Hematopoietic multipotent progenitor cell treated with erythropoietin and hydrocortisone succinate and interleukin-3 and kit ligand, for 6 days (in vitro differentiated cells): Measurements from ENCODE around the gene ATG2A.

Experiments
- DNase-seq: peaks from one replicate; pipeline ENCODE4 v3.0.0-alpha.2; 2015

ATG2A gene

GRCh38 chr11:64867748-64868462, 49.1 kb downstream of the ATG2A start:
- DNase-seq, result no peak

DNA sequence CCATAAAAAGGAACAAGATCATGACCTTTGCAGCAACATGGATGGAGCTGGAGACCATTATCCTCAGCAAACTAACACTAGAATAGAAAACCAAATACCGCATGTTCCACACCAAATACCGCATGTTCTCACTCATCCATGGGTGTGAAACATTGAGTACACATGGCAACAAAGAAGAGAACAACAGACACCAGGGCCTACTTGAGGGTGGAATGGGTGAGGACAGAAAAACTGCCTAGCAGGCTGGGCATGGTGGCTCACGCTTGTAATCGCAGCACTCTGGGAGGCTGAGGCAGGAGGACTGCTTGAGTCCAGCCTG, 50.9 kb downstream of the ATG2A start:
- no peak for DNase-seq

- DNase-seq, result no peak
Measured at GRCh38 chr11:64865286-64866172, 51.5 kb downstream of the ATG2A start.

GRCh38 chr11:64864473-64865285, 52.3 kb downstream of the ATG2A start:
- DNase-seq, result no peak

GRCh38 chr11:64864135-64864472, 52.9 kb downstream of the ATG2A start:
- no peak for DNase-seq

- no peak for DNase-seq
Measured at GRCh38 chr11:64863391-64864060, 53.5 kb downstream of the ATG2A start.

DNA sequence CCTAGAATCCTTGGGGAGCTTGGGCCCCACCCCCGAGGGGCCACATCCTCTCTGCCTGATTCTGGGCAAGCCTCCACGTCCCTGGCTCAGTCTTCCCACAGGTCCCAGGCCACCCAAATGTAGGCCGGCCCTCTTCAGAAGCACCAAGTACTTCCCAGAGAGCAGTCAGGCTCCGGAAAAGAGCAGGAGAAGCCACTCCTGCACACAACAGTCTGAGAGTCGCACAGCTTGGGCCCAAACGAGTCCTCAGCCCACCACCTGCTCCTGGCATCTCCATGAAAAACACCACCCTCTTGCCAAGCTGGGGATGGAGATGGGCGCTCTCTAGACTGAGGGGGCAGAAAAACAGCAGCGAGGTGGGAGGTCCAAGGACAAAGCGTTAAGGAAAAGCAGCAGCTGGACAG, 54.0 kb downstream of the ATG2A start:
- no peak for DNase-seq

- DNase-seq, result no peak
Measured at GRCh38 chr11:64861227-64861975, 55.6 kb downstream of the ATG2A start.

GRCh38 chr11:64859542-64860414, 57.2 kb downstream of the ATG2A start:
- DNase-seq, result peak; percentile 74

- DNase-seq, result peak; percentile 51
Measured at GRCh38 chr11:64858467-64859263, 58.3 kb downstream of the ATG2A start.

GRCh38 chr11:64857485-64857884, 59.5 kb downstream of the ATG2A start:
- no peak for DNase-seq

DNA sequence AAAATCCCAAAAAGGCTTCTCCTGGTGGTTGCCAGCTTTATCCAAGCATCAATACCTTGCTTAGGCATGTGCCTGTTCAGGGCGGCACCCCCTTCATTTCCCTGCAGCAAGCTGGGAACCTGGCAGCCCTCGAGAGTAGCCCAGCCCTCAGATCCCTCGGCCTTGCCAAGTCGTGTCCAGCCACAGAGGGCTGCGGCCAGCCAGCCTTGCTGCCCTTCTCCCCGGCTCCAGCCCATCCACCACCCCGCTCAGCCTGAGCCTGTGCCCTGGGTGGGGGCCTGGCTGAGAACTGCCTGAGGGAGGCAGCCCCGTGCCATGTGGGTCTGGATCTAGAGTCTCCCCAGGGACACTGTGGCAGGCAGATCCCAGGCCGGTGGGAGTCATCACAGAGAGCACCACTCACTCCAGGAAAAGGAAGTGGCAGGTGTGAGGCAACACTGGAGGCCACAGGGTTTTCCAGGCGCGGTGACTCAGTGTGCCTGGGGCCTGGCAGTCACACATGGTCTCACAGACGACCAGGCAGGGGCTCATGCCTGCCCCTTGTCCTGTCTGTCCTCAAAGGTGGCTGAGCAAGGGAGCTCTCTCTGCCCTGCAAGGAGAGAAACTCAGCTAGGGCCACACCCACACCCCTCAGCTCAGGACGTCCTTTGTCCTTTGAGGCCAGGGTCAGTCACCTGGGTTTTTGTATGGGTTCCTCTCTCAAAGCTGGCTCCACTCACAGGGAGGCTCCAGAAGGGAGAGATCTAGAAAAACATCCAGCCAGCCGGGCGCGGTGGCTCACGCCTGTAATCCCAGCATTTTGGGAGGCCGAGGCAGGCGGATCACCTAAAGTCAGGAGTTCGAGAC, 60.4 kb downstream of the ATG2A start:
- DNase-seq, result no peak

GRCh38 chr11:64855596-64856304, 61.3 kb downstream of the ATG2A start:
- DNase-seq, result no peak

- DNase-seq, result peak; percentile 85
Measured at GRCh38 chr11:64854534-64855502, 62.2 kb downstream of the ATG2A start.

DNA sequence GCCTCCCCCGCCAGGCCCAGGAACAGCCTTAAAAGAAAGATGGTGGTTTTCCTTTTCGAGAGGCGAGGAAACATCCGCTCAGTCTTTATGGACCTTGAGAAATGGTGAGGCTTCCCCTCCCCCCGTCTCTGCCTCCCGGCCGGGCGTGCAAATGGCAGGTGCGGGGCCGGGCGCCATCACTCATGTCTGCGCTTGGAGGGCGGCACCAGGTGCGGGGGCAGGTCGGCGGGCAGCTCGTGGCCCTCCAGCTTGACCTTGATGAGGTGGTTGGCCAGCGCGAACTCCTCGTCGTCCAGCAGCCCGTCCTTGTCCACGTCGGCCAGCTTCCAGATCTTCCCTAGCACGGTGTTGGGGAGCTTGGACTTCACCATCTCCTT, 62.9 kb downstream of the ATG2A start:
- no peak for DNase-seq

DNA sequence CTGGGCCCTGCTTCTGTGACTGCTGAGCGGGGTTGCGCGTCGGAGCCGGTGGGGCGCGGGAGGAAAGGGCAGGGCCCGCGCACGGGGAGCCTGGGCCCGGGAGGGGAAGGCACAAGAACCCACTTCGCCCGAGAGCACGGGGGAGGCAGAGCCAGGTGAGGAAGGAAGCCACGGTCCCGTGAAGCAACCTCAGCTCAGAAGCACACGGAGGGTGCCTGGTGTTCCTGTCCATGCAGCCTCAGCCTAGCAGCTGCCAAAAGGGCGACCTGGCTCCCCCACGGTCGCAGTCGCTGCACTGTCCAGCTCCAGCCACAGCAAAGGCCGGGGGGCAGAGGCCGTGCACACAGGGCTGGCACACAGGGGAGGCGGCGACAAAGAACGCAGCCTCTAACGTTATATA, 63.3 kb downstream of the ATG2A start:
- DNase-seq, result no peak

DNA sequence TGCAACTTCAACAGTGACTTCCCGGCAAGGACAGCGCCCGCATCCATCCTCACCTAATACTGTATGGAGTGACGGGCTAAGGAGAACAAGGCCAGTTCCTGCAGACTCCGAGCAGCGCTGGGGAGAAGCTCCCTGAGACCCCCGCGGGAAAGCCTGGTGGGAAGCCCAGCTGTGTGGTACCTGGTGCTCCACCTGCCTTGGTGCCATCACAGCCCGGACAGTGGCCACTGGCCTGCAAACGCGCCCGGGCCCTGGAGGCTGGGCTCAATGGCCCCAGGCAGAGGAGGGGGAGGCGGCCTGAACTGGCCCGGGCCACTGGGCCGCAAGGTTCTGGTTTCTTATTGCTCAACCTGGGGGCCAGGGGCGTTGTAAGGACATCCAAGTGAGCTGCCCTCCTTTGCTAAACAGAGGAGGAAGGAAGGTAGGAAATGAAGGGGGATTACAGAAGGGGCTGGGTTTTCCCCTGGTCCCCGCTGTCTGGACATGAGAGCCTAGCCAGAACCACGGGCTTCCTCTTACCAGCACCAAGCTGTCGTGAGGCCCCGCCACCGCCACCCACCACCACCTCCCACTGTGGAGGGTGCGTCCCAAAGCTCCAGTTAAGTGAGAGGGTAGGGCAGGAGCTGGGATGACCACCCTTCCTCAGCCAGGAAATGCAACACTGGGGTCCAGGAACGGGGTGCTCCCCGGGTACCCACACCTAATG, 64.1 kb downstream of the ATG2A start:
- no peak for DNase-seq
